MM.1S (cell line): ENCODE measurements around the gene CHCHD6.

Source experiments
- DNase-seq: peaks from one replicate; pipeline ENCODE4 v3.0.0-alpha.2; 2015
- H2AFZ ChIP-seq: fragments of 300-600 bp; sonication (generic); 2 replicates; pipeline ENCODE4 v1.6.0; 2016; ENCODE audit warnings: antibody characterized with exemption, low read length
- H3F3A ChIP-seq: fragments of 300-600 bp; sonication (generic); 2 replicates; pipeline ENCODE4 v1.6.1; 2016; ENCODE audit warnings: mild to moderate bottlenecking, antibody characterized with exemption, low read length, moderate library complexity, mixed read lengths; ENCODE audit not compliant: insufficient read depth
- H3K27ac ChIP-seq: fragments of 300-600 bp; sonication (generic); 2 replicates; pipeline ENCODE4 v1.5.1; 2016; ENCODE audit warnings: mild to moderate bottlenecking, low read length
- H3K27me3 ChIP-seq: fragments of 300-600 bp; sonication (generic); replicated peaks from 2 replicates; pipeline ENCODE4 v1.6.0; 2016; ENCODE audit warnings: low read length; ENCODE audit not compliant: insufficient read depth
- H3K36me3 ChIP-seq: fragments of 300-600 bp; sonication (generic); replicated peaks from 2 replicates; pipeline ENCODE4 v1.6.1; 2016; ENCODE audit warnings: mild to moderate bottlenecking, low read length, mixed read lengths; ENCODE audit not compliant: insufficient read depth
- H3K4me1 ChIP-seq: fragments of 300-600 bp; sonication (generic); 2 replicates; pipeline ENCODE4 v1.6.1; 2016; ENCODE audit warnings: low read length, mixed read lengths
- H3K4me2 ChIP-seq: fragments of 300-600 bp; sonication (generic); 2 replicates; pipeline ENCODE4 v1.6.0; 2016; ENCODE audit warnings: low read depth, low read length
- H3K4me3 ChIP-seq: fragments of 300-600 bp; sonication (generic); 2 replicates; pipeline ENCODE4 v1.5.1; 2016; ENCODE audit warnings: low read length, mixed read lengths
- H3K79me2 ChIP-seq: fragments of 300-600 bp; sonication (generic); 2 replicates; pipeline ENCODE4 v1.6.1; 2016; ENCODE audit warnings: mixed run types, low read length, mixed read lengths
- H3K9ac ChIP-seq: fragments of 300-600 bp; sonication (generic); 2 replicates; pipeline ENCODE4 v1.6.1; 2016; ENCODE audit warnings: low read length, mixed read lengths
- H3K9me2 ChIP-seq: fragments of 300-600 bp; sonication (generic); replicated peaks from 2 replicates; pipeline ENCODE4 v1.6.1; 2016; ENCODE audit warnings: mild to moderate bottlenecking, low read length, mixed read lengths; ENCODE audit not compliant: insufficient read depth
- H3K9me3 ChIP-seq: fragments of 300-600 bp; sonication (generic); replicated peaks from 2 replicates; pipeline ENCODE4 v1.6.1; 2016; ENCODE audit warnings: mild to moderate bottlenecking, low read length, mixed read lengths; ENCODE audit not compliant: insufficient read depth
- H4K20me1 ChIP-seq: fragments of 300-600 bp; sonication (generic); 2 replicates; pipeline ENCODE4 v1.6.1; 2016; ENCODE audit warnings: mild to moderate bottlenecking, low read length, moderate library complexity, mixed read lengths; ENCODE audit not compliant: insufficient read depth
- CTCF ChIP-seq: fragments of 300-600 bp; sonication (generic); IDR thresholded peaks from 2 replicates; pipeline ENCODE4 v1.5.1; 2016; ENCODE audit warnings: antibody characterized with exemption, low read length, mixed read lengths
- EZH2 ChIP-seq: fragments of 300-600 bp; sonication (generic); optimal IDR thresholded peaks from 2 replicates; pipeline ENCODE3; 2017; ENCODE audit warnings: low read depth, mild to moderate bottlenecking, antibody characterized with exemption, low read length, mixed read lengths
- EZH2phosphoT487 ChIP-seq: fragments of 300-600 bp; sonication (generic); IDR thresholded peaks from 2 replicates; pipeline ENCODE4 v1.6.1; 2018; ENCODE audit warnings: antibody characterized with exemption, low read length

The CHCHD6 gene

GRCh38 chr3:126935756-126936509 is 231.9 kb downstream of the CHCHD6 start:
- no peak overlapping the region for H3K27ac ChIP-seq
- H3K36me3 ChIP-seq, result no peaks in the 10 kb centered on the region
- no peak overlapping the region for H3K9ac ChIP-seq
- H3K4me2 ChIP-seq, result no peak overlapping the region
- no peak overlapping the region for H2AFZ ChIP-seq
- H3K9me3 ChIP-seq, result no peaks in the 10 kb centered on the region
- no peaks in the 10 kb centered on the region for H3K79me2 ChIP-seq
- H3F3A ChIP-seq, result no peaks in the 10 kb centered on the region
- TF ChIP-seq EZH2phosphoT487 (no peak), EZH2 (no peak), CTCF (no peak)
- H3K27me3 ChIP-seq, result no peaks in the 10 kb centered on the region
- H3K4me3 ChIP-seq, result no peak overlapping the region
- DNase-seq, result no peak
- no peaks in the 10 kb centered on the region for H3K9me2 ChIP-seq
- no peaks in the 10 kb centered on the region for H4K20me1 ChIP-seq
- no peaks in the 10 kb centered on the region for H3K4me1 ChIP-seq

DNA sequence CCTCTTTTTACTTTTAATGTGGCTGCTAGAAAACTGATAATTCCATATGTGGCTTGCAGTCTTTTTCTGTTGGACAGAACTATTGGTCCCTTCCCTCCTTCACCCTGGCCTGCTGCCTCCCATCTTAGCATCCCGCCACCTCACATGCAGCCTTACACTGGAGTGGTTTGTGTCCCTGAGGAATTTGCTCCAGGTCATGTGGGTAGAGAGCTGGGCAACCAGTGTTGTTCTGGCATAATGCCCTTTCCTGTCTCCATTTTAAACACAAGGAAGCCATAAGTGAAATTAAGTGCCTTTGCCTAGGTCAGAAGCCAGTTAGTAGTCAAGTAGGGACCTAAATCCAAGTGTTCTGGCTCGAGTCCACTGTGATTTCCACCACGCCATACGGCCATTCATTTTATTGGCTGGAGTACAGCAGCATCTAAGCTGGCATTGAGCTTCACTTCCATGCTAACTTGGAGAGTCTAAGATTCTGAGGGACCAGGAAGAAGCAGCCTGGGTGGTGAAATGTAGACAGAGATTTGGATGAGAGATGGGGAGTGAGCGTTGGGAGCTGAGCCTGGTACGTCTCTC is 232.9 kb downstream of the CHCHD6 start:
- Histone ChIP-seq H3K27me3 (no peaks in the 10 kb centered on the region), H3K9ac (no peak overlapping the region), H3K4me2 (no peak overlapping the region), H3K4me1 (no peaks in the 10 kb centered on the region), H3K27ac (no peak overlapping the region), H3K9me2 (no peaks in the 10 kb centered on the region), H3K4me3 (no peak overlapping the region), H3K9me3 (no peaks in the 10 kb centered on the region), H3F3A (no peaks in the 10 kb centered on the region), H4K20me1 (no peaks in the 10 kb centered on the region), H3K36me3 (no peaks in the 10 kb centered on the region), H2AFZ (no peak overlapping the region), H3K79me2 (no peaks in the 10 kb centered on the region)
- no peak for DNase-seq
- TF ChIP-seq EZH2phosphoT487 (no peak), EZH2 (no peak), CTCF (no peak)

- no peaks in the 10 kb centered on the region for H4K20me1 ChIP-seq
- H3K9ac ChIP-seq, result no peak overlapping the region
- no peak for TF ChIP-seq CTCF
- no peak for TF ChIP-seq EZH2phosphoT487
- no peak for TF ChIP-seq EZH2
- H3K9me3 ChIP-seq, result no peaks in the 10 kb centered on the region
- H2AFZ ChIP-seq, result no peak overlapping the region
- H3K9me2 ChIP-seq, result no peaks in the 10 kb centered on the region
- no peaks in the 10 kb centered on the region for H3K4me1 ChIP-seq
- H3K4me2 ChIP-seq, result no peak overlapping the region
- H3K36me3 ChIP-seq, result no peaks in the 10 kb centered on the region
- H3K4me3 ChIP-seq, result no peak overlapping the region
- DNase-seq, result no peak
- no peak overlapping the region for H3K27ac ChIP-seq
- no peaks in the 10 kb centered on the region for H3K27me3 ChIP-seq
- no peaks in the 10 kb centered on the region for H3F3A ChIP-seq
- no peaks in the 10 kb centered on the region for H3K79me2 ChIP-seq
Measured at GRCh38 chr3:126937533-126937932, 233.5 kb downstream of the CHCHD6 start.
